Measurements from ENCODE around the gene ENPEP. TPM values are rescaled to one million over a fixed set of nuclear protein-coding genes. Genes with fewer than 3 reads are reported as not detected.
A peak's percentile ranks its signal among the peaks of the same experiment; 100 is the strongest.

The ENPEP gene
- total and polyA plus RNA-seq, 2 experiments from 2014 or later = 3.7 to 8.7 TPM

- H3K79me2 ChIP-seq = no peaks in the 10 kb centered on the region
- H3K4me2 ChIP-seq = no peak overlapping the region
- H2AFZ ChIP-seq = no peak overlapping the region
- no peak for DNase-seq (ENCODE audit: low spot score)
- no peak overlapping the region for H3K27ac ChIP-seq
- H3K9me2 ChIP-seq (replicated peaks; ENCODE audit: insufficient read depth) = no peaks in the 10 kb centered on the region
- 88% methylated on average over 3 of the region's 3 CpGs for WGBS (ENCODE audit: low lambda C conversion rate, missing lambda C conversion rate)
- no peak overlapping the region for H3K4me3 ChIP-seq
- no peaks in the 10 kb centered on the region for H3K4me1 ChIP-seq (ENCODE audit: insufficient read depth)
- no peaks in the 10 kb centered on the region for H4K20me1 ChIP-seq (ENCODE audit: insufficient read depth, poor library complexity, severe bottlenecking)
- no peaks in the 10 kb centered on the region for H3K9me3 ChIP-seq (ENCODE audit: low read depth)
- H3K27me3 ChIP-seq = no peaks in the 10 kb centered on the region
- no peak for TF ChIP-seq CTCF (IDR thresholded peaks at IDR 0.05; ENCODE audit: poor library complexity)
- TF ChIP-seq EZH2phosphoT487 (IDR thresholded peaks at IDR 0.05; ENCODE audit: low read depth, severe bottlenecking, unreplicated experiment) = no peak
- no peak for TF ChIP-seq EZH2 (IDR thresholded peaks at IDR 0.05; ENCODE audit: borderline replicate concordance)
- no peaks in the 10 kb centered on the region for H3K36me3 ChIP-seq (replicated peaks; ENCODE audit: insufficient read depth, low read depth)
Measured at GRCh38 chr4:110526589-110526988, 50.6 kb downstream of the ENPEP start.

- 93% methylated on average over 4 of the region's 4 CpGs for WGBS (ENCODE audit: low lambda C conversion rate, missing lambda C conversion rate)
- Histone ChIP-seq H2AFZ (no peak overlapping the region), H3K4me3 (no peak overlapping the region), H3K27me3 (no peaks in the 10 kb centered on the region), H3K27ac (no peak overlapping the region), H3K36me3 (replicated peaks; ENCODE audit: insufficient read depth, low read depth) (no peaks in the 10 kb centered on the region), H3K79me2 (no peaks in the 10 kb centered on the region), H3K4me2 (no peak overlapping the region), H4K20me1 (ENCODE audit: insufficient read depth, poor library complexity, severe bottlenecking) (no peaks in the 10 kb centered on the region), H3K4me1 (ENCODE audit: insufficient read depth) (no peaks in the 10 kb centered on the region), H3K9me3 (ENCODE audit: low read depth) (no peaks in the 10 kb centered on the region), H3K9me2 (replicated peaks; ENCODE audit: insufficient read depth) (no peaks in the 10 kb centered on the region)
- no peak for TF ChIP-seq EZH2phosphoT487 (IDR thresholded peaks at IDR 0.05; ENCODE audit: low read depth, severe bottlenecking, unreplicated experiment)
- TF ChIP-seq CTCF (IDR thresholded peaks at IDR 0.05; ENCODE audit: poor library complexity) = no peak
- TF ChIP-seq EZH2 (IDR thresholded peaks at IDR 0.05; ENCODE audit: borderline replicate concordance) = no peak
- DNase-seq (ENCODE audit: low spot score) = no peak
Measured at GRCh38 chr4:110527156-110527555, 51.2 kb downstream of the ENPEP start.

DNA sequence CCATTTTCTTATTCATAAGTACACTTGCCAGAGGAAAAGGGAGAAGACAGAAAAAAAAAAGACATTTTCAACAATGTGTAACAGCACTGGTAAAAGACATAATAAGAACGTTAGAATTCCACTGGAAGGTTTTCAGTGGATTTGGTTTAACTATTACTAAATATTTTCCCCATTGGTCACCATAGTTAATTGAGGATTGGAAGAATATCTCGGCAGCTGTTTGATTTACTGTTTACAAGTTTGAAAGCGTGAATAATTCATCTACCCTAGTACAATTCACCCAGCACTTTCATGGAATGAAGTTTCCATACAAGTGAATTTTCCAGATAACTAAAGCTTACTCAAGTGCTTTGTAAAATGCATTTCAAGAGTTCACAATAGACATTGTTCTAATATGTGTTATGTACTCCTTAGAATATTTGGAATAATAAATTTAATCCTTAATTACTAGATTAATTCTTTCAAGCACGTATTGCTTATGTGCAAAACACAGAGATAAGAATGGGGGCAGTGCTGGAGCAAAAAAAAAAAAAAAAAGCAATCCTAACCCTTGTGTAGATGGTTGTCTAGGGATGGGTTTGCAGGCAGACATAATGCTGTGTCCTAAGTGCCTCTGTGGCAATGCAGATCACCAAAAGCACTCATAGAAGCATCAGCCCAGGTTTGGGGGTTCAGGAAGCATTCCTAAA is 57.1 kb downstream of the ENPEP start:
- H3K27ac ChIP-seq = peak overlapping the region; percentile 67
- no peak for DNase-seq (ENCODE audit: low spot score)
- H3K4me2 ChIP-seq = peak overlapping the region; percentile 38
- no peaks in the 10 kb centered on the region for H3K36me3 ChIP-seq (replicated peaks; ENCODE audit: insufficient read depth, low read depth)
- H3K79me2 ChIP-seq = no peaks in the 10 kb centered on the region
- no peak for TF ChIP-seq EZH2 (IDR thresholded peaks at IDR 0.05; ENCODE audit: borderline replicate concordance)
- TF ChIP-seq EZH2phosphoT487 (IDR thresholded peaks at IDR 0.05; ENCODE audit: low read depth, severe bottlenecking, unreplicated experiment) = no peak
- TF ChIP-seq CTCF (IDR thresholded peaks at IDR 0.05; ENCODE audit: poor library complexity) = no peak
- H3K27me3 ChIP-seq = no peaks in the 10 kb centered on the region
- no peak overlapping the region for H3K4me3 ChIP-seq
- no peak overlapping the region for H2AFZ ChIP-seq
- no peaks in the 10 kb centered on the region for H3K9me2 ChIP-seq (replicated peaks; ENCODE audit: insufficient read depth)
- H3K4me1 ChIP-seq (ENCODE audit: insufficient read depth) = no peaks in the 10 kb centered on the region
- H3K9me3 ChIP-seq (ENCODE audit: low read depth) = no peaks in the 10 kb centered on the region
- no peaks in the 10 kb centered on the region for H4K20me1 ChIP-seq (ENCODE audit: insufficient read depth, poor library complexity, severe bottlenecking)
- 91% methylated on average over 4 of the region's 4 CpGs for WGBS (ENCODE audit: low lambda C conversion rate, missing lambda C conversion rate)

All from hepatocyte (in vitro differentiated cells).